Tibial nerve (tissue), 4 donors: ENCODE results near the gene MEA1. TPM values are rescaled to one million over a fixed set of nuclear protein-coding genes. Genes with fewer than 3 reads are reported as not detected.

Source experiments
- DNase-seq, 2 donors: peaks; one replicate each; pipeline ENCODE4 v3.0.0-alpha.2; 2019; ENCODE audit warnings: low spot score in 2 of 2
- H3K27ac ChIP-seq, 4 donors: fragments of 200-600 bp; sonication (generic) in 3 of 4; one replicate each; pipeline ENCODE4 v1.5.1; 2017 to 2019; ENCODE audit warnings: mild to moderate bottlenecking in 1 of 4
- H3K27me3 ChIP-seq, 2 donors: fragments of 200-600 bp; sonication (generic) in 1 of 2; one replicate each; pipeline versions ENCODE4 v1.5.1 to v1.6.0; 2017 to 2019
- H3K36me3 ChIP-seq, 3 donors: fragments of 200-600 bp; sonication (generic); one replicate each; pipeline ENCODE4 v1.5.1; 2018 to 2019
- H3K4me1 ChIP-seq, 4 donors: fragments of 200-600 bp; sonication (generic) in 3 of 4; one replicate each; pipeline ENCODE4 v1.5.1; 2017 to 2019
- H3K4me3 ChIP-seq, 4 donors: fragments of 200-600 bp; sonication (generic) in 3 of 4; one replicate each; pipeline ENCODE4 v1.5.1; 2017 to 2019; ENCODE audit warnings: mild to moderate bottlenecking in 1 of 4, moderate library complexity in 1 of 4
- H3K9me3 ChIP-seq, 4 donors: fragments of 200-600 bp; sonication (generic) in 3 of 4; one replicate each; pipeline ENCODE4 v1.5.1; 2017 to 2019
- CTCF ChIP-seq, 5 experiments: fragments of 200-600 bp in 3 of 5; fragments of 450-650 bp in 2 of 5; sonication (generic) in 3 of 5; IDR thresholded peaks; one replicate each; pipeline ENCODE4 v1.5.1; 2016 to 2019; ENCODE audit warnings: antibody characterized with exemption in 5 of 5, mild to moderate bottlenecking in 3 of 5, moderate library complexity in 2 of 5
- EP300 ChIP-seq, 2 donors: sonication (generic); formaldehyde crosslinking; IDR thresholded peaks; one replicate each; pipeline ENCODE4 v1.6.1; 2017; ENCODE audit warnings: antibody characterized with exemption in 2 of 2, mild to moderate bottlenecking in 1 of 2
- POLR2A ChIP-seq, 2 donors: fragments of 450-650 bp; IDR thresholded peaks; one replicate each; pipeline ENCODE4 v1.6.1; 2017; ENCODE audit warnings: antibody characterized with exemption in 2 of 2, mild to moderate bottlenecking in 2 of 2, moderate library complexity in 2 of 2
- WGBS, 2 donors: methylation state at CpG; one replicate each; pipeline ENCODE4 v1.1.5; 2018; 5-methylcytosine and 5-hydroxymethylcytosine counted together
- total RNA-seq, 4 donors: library from RNA; depleted of rRNA; stranded (reverse); fragments of >200 nt; gene quantifications; one replicate each; pipeline ENCODE4 v1.1.0, GENCODE V29; 2016

Gene MEA1
- total RNA-seq, 4 donors from 2014 or later = 41.8 to 91.6 (median 67.4) TPM

- no peaks in the 10 kb centered on the region for H3K9me3 ChIP-seq
- H3K36me3 ChIP-seq = peaks cover 0 to 52% (median 0%) of the 10 kb centered on the region in 3 donors
- no peaks in the 10 kb centered on the region for H3K27me3 ChIP-seq
- no peak for TF ChIP-seq CTCF (IDR thresholded peaks at IDR 0.05)
- no peak for TF ChIP-seq EP300 (IDR thresholded peaks at IDR 0.05)
- TF ChIP-seq POLR2A (IDR thresholded peaks at IDR 0.05) = no peak
- H3K27ac ChIP-seq = peak overlapping the region; percentile 82 to 95 (median 94)
- 50 to 59% methylated on average over 17 of the region's 17 CpGs for WGBS, 2 donors
- no peak for DNase-seq
- peaks cover 0 to 55% (median 23%) of the 10 kb centered on the region in 4 donors for H3K4me1 ChIP-seq
- H3K4me3 ChIP-seq = peak overlapping the region; percentile 69 to 79 (median 74)
Observed at GRCh38 chr6:43054206-43054943, 40.6 kb upstream of the MEA1 start.

- H3K27me3 ChIP-seq = no peaks in the 10 kb centered on the region
- 1 to 2% methylated on average over 26 to 39 of the region's 45 CpGs for WGBS, 2 donors
- peaks cover 0 to 54% (median 22%) of the 10 kb centered on the region in 4 donors for H3K4me1 ChIP-seq
- H3K36me3 ChIP-seq = peaks cover 0 to 59% (median 0%) of the 10 kb centered on the region in 3 donors
- H3K4me3 ChIP-seq = peak within 1 kb of the TSS; percentile 69 to 79 (median 74)
- H3K9me3 ChIP-seq = no peaks in the 10 kb centered on the region
- peak within 1 kb of the TSS; percentile 82 to 95 (median 94) for H3K27ac ChIP-seq
- peak in 1 of 5 experiments; percentile 24 for TF ChIP-seq CTCF (IDR thresholded peaks at IDR 0.05)
- TF ChIP-seq POLR2A (IDR thresholded peaks at IDR 0.05) = peak; percentile 74 to 77
- peak; percentile 77 to 91 for TF ChIP-seq EP300 (IDR thresholded peaks at IDR 0.05)
- DNase-seq = peak; percentile 86 to 87
Observed at GRCh38 chr6:43053545-43054205, 39.9 kb upstream of the MEA1 start, which contains the start of gene CUL7. Gene CUL7 (minus strand): TSS chr6:43053851. CDS start chr6:43052788, 1,063 bp downstream.

GRCh38 chr6:43052842-43053544 is 39.2 kb upstream of the MEA1 start:
- H3K36me3 ChIP-seq = peaks cover 0 to 65% (median 0%) of the 10 kb centered on the region in 3 donors
- WGBS, 2 donors = 11% methylated on average over 22 of the region's 22 CpGs
- peaks cover 0 to 47% (median 15%) of the 10 kb centered on the region in 4 donors for H3K4me1 ChIP-seq
- peak in 1 of 2 donors; percentile 19 for DNase-seq
- H3K27me3 ChIP-seq = no peaks in the 10 kb centered on the region
- H3K27ac ChIP-seq = peak overlapping the region; percentile 82 to 95 (median 94)
- TF ChIP-seq EP300 (IDR thresholded peaks at IDR 0.05) (no peak), CTCF (IDR thresholded peaks at IDR 0.05) (no peak), POLR2A (IDR thresholded peaks at IDR 0.05) (no peak)
- H3K9me3 ChIP-seq = no peaks in the 10 kb centered on the region
- peak overlapping the region; percentile 69 to 79 (median 74) for H3K4me3 ChIP-seq

GRCh38 chr6:43052225-43052841 is 38.6 kb upstream of the MEA1 start:
- Histone ChIP-seq H3K4me3 (peak overlapping the region in 1 of 4 donors; percentile 69), H3K27me3 (no peaks in the 10 kb centered on the region), H3K9me3 (no peaks in the 10 kb centered on the region), H3K27ac (peak overlapping the region in 3 of 4 donors; percentile 92 to 95 (median 95)), H3K36me3 (peaks cover 0 to 66% (median under 1%) of the 10 kb centered on the region in 3 donors), H3K4me1 (peaks cover 0 to 40% (median 13%) of the 10 kb centered on the region in 4 donors)
- TF ChIP-seq EP300 (IDR thresholded peaks at IDR 0.05) (no peak), CTCF (IDR thresholded peaks at IDR 0.05) (no peak), POLR2A (IDR thresholded peaks at IDR 0.05) (no peak)
- 84 to 85% methylated on average over 17 to 19 of the region's 19 CpGs for WGBS, 2 donors
- no peak for DNase-seq
